PC-9 (cell line): ENCODE measurements around the gene B3GALT6.

Experiments used
- EZH2 ChIP-seq: fragments of 200-600 bp; sonication (generic); IDR thresholded peaks from 2 replicates; pipeline ENCODE4 v1.8.0; 2017; ENCODE audit warnings: antibody characterized with exemption, low read depth
- TF ChIP-seq, protein P1 (sequence below): fragments of 200-600 bp; sonication (generic); conservative IDR thresholded peaks from 2 replicates; pipeline ENCODE4 v1.6.1; 2017; ENCODE audit warnings: mixed run types, antibody characterized with exemption, mild to moderate bottlenecking, moderate library complexity

GRCh38 chr1:1238702-1239178, 6.7 kb downstream of the B3GALT6 start:
- TF ChIP-seq, protein P1, sequence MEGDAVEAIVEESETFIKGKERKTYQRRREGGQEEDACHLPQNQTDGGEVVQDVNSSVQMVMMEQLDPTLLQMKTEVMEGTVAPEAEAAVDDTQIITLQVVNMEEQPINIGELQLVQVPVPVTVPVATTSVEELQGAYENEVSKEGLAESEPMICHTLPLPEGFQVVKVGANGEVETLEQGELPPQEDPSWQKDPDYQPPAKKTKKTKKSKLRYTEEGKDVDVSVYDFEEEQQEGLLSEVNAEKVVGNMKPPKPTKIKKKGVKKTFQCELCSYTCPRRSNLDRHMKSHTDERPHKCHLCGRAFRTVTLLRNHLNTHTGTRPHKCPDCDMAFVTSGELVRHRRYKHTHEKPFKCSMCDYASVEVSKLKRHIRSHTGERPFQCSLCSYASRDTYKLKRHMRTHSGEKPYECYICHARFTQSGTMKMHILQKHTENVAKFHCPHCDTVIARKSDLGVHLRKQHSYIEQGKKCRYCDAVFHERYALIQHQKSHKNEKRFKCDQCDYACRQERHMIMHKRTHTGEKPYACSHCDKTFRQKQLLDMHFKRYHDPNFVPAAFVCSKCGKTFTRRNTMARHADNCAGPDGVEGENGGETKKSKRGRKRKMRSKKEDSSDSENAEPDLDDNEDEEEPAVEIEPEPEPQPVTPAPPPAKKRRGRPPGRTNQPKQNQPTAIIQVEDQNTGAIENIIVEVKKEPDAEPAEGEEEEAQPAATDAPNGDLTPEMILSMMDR, result no peak
- TF ChIP-seq EZH2, result no peak
